Left ventricle myocardium inferior (tissue), 1 donor: ENCODE data around the gene ADA. TPM values are rescaled to one million over a fixed set of nuclear protein-coding genes. Genes with fewer than 3 reads are reported as not detected.

Source experiments
- DNase-seq: peaks from one replicate; pipeline ENCODE4 v3.0.0-alpha.2; 2020
- H3K27ac ChIP-seq: fragments of 200-600 bp; replicated peaks from 2 replicates; pipeline ENCODE4 v1.8.0; 2021
- H3K27me3 ChIP-seq: fragments of 200-600 bp; 2 replicates; pipeline ENCODE4 v1.8.0; 2021; ENCODE audit warnings: low read depth
- H3K36me3 ChIP-seq: fragments of 200-600 bp; 2 replicates; pipeline ENCODE4 v1.8.0; 2021
- H3K4me1 ChIP-seq: fragments of 200-600 bp; 2 replicates; pipeline ENCODE4 v1.8.0; 2021
- H3K4me3 ChIP-seq: fragments of 200-600 bp; 2 replicates; pipeline ENCODE4 v1.8.0; 2021; ENCODE audit warnings: mild to moderate bottlenecking, moderate library complexity
- H3K9me3 ChIP-seq: fragments of 200-600 bp; replicated peaks from 2 replicates; pipeline ENCODE4 v1.8.0; 2021
- CTCF ChIP-seq: fragments of 200-600 bp; IDR thresholded peaks from 2 replicates; pipeline ENCODE4 v1.8.0; 2021; ENCODE audit warnings: antibody characterized with exemption, mild to moderate bottlenecking, borderline replicate concordance
- intact Hi-C: fragments of 100-400 bp; cut with micrococcal nuclease; formaldehyde crosslinking; loops from one replicate; pipeline ENCODE4 v1.11.0; 2022
- total RNA-seq: library from RNA; stranded (reverse); fragmentation: NEBNext Ultra II Directional; extraction: Animal tissue kit (Norgen Biotek cat#: 25700); gene quantifications from one replicate; pipeline ENCODE4 v1.2.1, GENCODE V29; 2021
- donor health status: DM: no; HTN: yes; CAD: no; lungs with severe emphysema.

The ADA gene
- total RNA-seq, 1 donor from 2014 or later = 6.7 TPM

GRCh38 chr20:44586289-44586911 lies 65.1 kb downstream of the ADA start:
- Histone ChIP-seq H3K27ac (peak overlapping the region; percentile 94), H3K4me1 (peaks cover 99% of the 10 kb centered on the region), H3K9me3 (no peaks in the 10 kb centered on the region), H3K36me3 (peaks cover 17% of the 10 kb centered on the region), H3K4me3 (peak overlapping the region; percentile 74), H3K27me3 (no peaks in the 10 kb centered on the region)
- no peak for DNase-seq
- TF ChIP-seq CTCF = no peak
- intact Hi-C loops = no loop called here

- DNase-seq = no peak
- no peak for TF ChIP-seq CTCF
Observed at GRCh38 chr20:44585057-44585963, 66.2 kb downstream of the ADA start.

GRCh38 chr20:44584162-44584561 lies 67.3 kb downstream of the ADA start:
- TF ChIP-seq CTCF = peak; percentile 38
- no peaks in the 10 kb centered on the region for H3K36me3 ChIP-seq
- peak overlapping the region; percentile 74 for H3K4me3 ChIP-seq
- H3K27me3 ChIP-seq = no peaks in the 10 kb centered on the region
- H3K27ac ChIP-seq = peak overlapping the region; percentile 94
- peaks cover 99% of the 10 kb centered on the region for H3K4me1 ChIP-seq
- H3K9me3 ChIP-seq = no peaks in the 10 kb centered on the region
- DNase-seq = no peak
- intact Hi-C loops = no loop called here

More at GRCh38 chr20:44585057-44585963, 66.2 kb downstream of the ADA start:
- Histone ChIP-seq H3K9me3 (no peaks in the 10 kb centered on the region), H3K36me3 (peaks cover 6% of the 10 kb centered on the region), H3K4me1 (peaks cover 99% of the 10 kb centered on the region), H3K27me3 (no peaks in the 10 kb centered on the region), H3K27ac (peak overlapping the region; percentile 94), H3K4me3 (peak overlapping the region; percentile 74)
- intact Hi-C loops = no loop called here

- H3K27ac ChIP-seq = peak overlapping the region; percentile 94
- H3K27me3 ChIP-seq = no peaks in the 10 kb centered on the region
- no peak for DNase-seq
- H3K4me3 ChIP-seq = peak overlapping the region; percentile 74
- peaks cover 99% of the 10 kb centered on the region for H3K4me1 ChIP-seq
- H3K9me3 ChIP-seq = no peaks in the 10 kb centered on the region
- intact Hi-C loops = no loop called here
- H3K36me3 ChIP-seq = no peaks in the 10 kb centered on the region
- TF ChIP-seq CTCF = no peak
Observed at GRCh38 chr20:44583157-44583556, 68.3 kb downstream of the ADA start.

- DNase-seq = no peak
- Histone ChIP-seq H3K9me3 (no peaks in the 10 kb centered on the region), H3K27me3 (no peaks in the 10 kb centered on the region), H3K27ac (peak within 1 kb of the TSS; percentile 94), H3K36me3 (no peaks in the 10 kb centered on the region), H3K4me1 (peaks cover 97% of the 10 kb centered on the region), H3K4me3 (peak within 1 kb of the TSS; percentile 74)
- intact Hi-C loops = no loop called here
- TF ChIP-seq CTCF = no peak
Observed at GRCh38 chr20:44582311-44583025, 69.0 kb downstream of the ADA start, which contains the start of gene PKIG. Gene PKIG (plus strand): TSS chr20:44582579. CDS start chr20:44614557, 31,978 bp downstream.
